Measurements from ENCODE around the gene PGBD5. TPM values are rescaled to one million over a fixed set of nuclear protein-coding genes. Genes with fewer than 3 reads are reported as not detected.

The PGBD5 gene
- total RNA-seq, 2 experiments from 2014 or later: not detected

DNA sequence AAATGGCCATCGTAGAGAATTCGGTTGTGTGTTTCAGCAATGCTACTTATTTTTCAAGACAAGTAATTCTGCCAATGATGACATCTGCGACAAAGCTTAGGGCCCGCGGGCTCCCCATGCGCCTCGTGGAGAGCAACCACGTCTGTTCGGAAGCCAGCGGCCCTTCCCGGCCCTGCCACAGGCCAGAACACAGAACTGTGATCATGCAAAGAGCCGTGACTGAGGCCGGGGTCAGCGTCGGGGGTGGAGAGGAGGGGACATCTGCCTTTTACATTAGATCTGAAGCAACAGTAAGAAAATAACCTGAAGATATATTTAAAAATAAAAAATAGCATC is 103.7 kb downstream of the PGBD5 start:
- no peaks in the 10 kb centered on the region for H3K36me3 ChIP-seq (ENCODE audit: insufficient read depth, low read length)
- no peak overlapping the region for H2AFZ ChIP-seq (ENCODE audit: low read length)
- no peak overlapping the region for H3K4me3 ChIP-seq (ENCODE audit: low read depth, low read length, poor library complexity, severe bottlenecking)
- H3K79me2 ChIP-seq (ENCODE audit: insufficient read depth, low read depth, low read length): no peaks in the 10 kb centered on the region
- ChIA-PET CTCF (ENCODE audit: unreplicated experiment) (no interaction called here), POLR2A (no interaction called here)
- no peak overlapping the region for H3K27ac ChIP-seq (ENCODE audit: low read depth, low read length, poor library complexity, severe bottlenecking)
- intact Hi-C loops (cut with micrococcal nuclease; ENCODE audit: unreplicated experiment): no loop called here
- H3K4me2 ChIP-seq (ENCODE audit: low read length): no peak overlapping the region
- H3K9me3 ChIP-seq (ENCODE audit: low read length): no peaks in the 10 kb centered on the region
- H4K20me1 ChIP-seq (ENCODE audit: insufficient read depth, low read length): no peaks in the 10 kb centered on the region
- no peaks in the 10 kb centered on the region for H3K9me2 ChIP-seq (ENCODE audit: insufficient read depth, low read length)
- TF ChIP-seq EZH2phosphoT487 (IDR thresholded peaks at IDR 0.05; ENCODE audit: borderline replicate concordance, low read depth, low read length): no peak
- TF ChIP-seq, protein P1, sequence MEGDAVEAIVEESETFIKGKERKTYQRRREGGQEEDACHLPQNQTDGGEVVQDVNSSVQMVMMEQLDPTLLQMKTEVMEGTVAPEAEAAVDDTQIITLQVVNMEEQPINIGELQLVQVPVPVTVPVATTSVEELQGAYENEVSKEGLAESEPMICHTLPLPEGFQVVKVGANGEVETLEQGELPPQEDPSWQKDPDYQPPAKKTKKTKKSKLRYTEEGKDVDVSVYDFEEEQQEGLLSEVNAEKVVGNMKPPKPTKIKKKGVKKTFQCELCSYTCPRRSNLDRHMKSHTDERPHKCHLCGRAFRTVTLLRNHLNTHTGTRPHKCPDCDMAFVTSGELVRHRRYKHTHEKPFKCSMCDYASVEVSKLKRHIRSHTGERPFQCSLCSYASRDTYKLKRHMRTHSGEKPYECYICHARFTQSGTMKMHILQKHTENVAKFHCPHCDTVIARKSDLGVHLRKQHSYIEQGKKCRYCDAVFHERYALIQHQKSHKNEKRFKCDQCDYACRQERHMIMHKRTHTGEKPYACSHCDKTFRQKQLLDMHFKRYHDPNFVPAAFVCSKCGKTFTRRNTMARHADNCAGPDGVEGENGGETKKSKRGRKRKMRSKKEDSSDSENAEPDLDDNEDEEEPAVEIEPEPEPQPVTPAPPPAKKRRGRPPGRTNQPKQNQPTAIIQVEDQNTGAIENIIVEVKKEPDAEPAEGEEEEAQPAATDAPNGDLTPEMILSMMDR (conservative IDR thresholded peaks at IDR 0.05; ENCODE audit: low read length): no peak
- no peak for DNase-seq (ENCODE audit: low spot score)
- BruUV-seq (replicated peaks): no TSS peak
- no peaks in the 10 kb centered on the region for H3K4me1 ChIP-seq (ENCODE audit: insufficient read depth, low read length, poor library complexity, severe bottlenecking)

DNA sequence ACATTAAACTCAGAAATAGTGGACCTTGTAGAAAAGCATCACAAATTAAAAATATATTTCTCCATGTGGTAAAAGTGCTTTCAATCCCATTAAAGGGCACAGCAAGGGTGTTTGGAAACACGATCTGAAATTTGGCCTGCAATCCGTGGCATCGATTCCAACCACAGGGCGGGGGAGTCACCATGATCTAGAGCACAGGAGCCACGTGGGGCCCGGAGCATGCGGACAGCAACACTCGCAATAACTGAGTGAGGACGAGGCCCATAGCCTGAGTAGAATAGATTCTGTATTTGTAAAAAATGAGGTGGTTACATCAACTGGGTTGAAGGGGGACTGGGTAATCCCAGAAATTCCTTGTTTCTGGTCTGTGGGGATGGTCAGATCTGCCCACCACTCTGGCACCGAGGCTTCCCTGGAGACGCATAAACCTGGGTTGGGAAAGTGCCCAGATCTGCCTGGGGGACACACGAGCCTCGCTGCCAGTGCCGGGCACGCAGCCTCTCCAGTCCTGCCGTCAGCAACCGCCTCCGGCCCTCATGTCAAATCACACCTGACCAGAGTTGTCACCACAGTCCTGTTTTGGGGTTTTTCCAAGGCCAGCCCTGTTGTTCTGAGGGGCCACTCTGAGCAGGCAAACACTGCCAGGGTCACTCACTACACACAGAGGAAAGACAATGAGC is 104.3 kb downstream of the PGBD5 start:
- CTCF ChIA-PET (ENCODE audit: unreplicated experiment): no interaction called here
- Histone ChIP-seq H3K4me1 (ENCODE audit: insufficient read depth, low read length, poor library complexity, severe bottlenecking) (no peaks in the 10 kb centered on the region), H3K9me3 (ENCODE audit: low read length) (no peaks in the 10 kb centered on the region), H3K4me3 (ENCODE audit: low read depth, low read length, poor library complexity, severe bottlenecking) (no peak overlapping the region), H3K36me3 (ENCODE audit: insufficient read depth, low read length) (no peaks in the 10 kb centered on the region), H3K9me2 (ENCODE audit: insufficient read depth, low read length) (no peaks in the 10 kb centered on the region), H4K20me1 (ENCODE audit: insufficient read depth, low read length) (no peaks in the 10 kb centered on the region), H3K4me2 (ENCODE audit: low read length) (no peak overlapping the region), H2AFZ (ENCODE audit: low read length) (no peak overlapping the region), H3K79me2 (ENCODE audit: insufficient read depth, low read depth, low read length) (no peaks in the 10 kb centered on the region), H3K27ac (ENCODE audit: low read depth, low read length, poor library complexity, severe bottlenecking) (no peak overlapping the region)
- intact Hi-C loops (cut with micrococcal nuclease; ENCODE audit: unreplicated experiment): no loop called here
- no TSS peak for BruUV-seq (replicated peaks)
- POLR2A ChIA-PET: no interaction called here
- no peak for DNase-seq (ENCODE audit: low spot score)
- TF ChIP-seq, protein P1 (conservative IDR thresholded peaks at IDR 0.05; ENCODE audit: low read length): no peak

DNA sequence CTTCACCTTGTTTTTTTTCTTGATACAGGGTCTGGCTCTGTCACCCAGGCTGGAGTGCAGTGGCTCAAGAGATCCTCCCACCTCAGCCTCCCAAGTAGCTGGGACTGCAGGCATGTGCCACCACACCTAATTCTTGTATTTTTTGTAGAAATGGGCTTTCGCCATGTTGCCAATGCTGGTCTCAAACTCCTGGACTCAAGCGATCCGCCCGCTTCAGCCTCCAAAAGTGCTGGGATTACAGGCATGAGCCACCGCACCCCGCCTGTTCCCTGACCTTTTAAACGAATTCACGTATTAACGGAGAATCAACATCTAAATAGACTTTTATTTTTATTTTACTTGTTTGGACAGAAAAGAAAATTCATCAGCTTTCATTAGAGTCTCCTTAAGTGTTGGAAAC is 104.8 kb downstream of the PGBD5 start:
- TF ChIP-seq, protein P1 (conservative IDR thresholded peaks at IDR 0.05; ENCODE audit: low read length): no peak
- TF ChIP-seq EZH2phosphoT487 (IDR thresholded peaks at IDR 0.05; ENCODE audit: borderline replicate concordance, low read depth, low read length): no peak
- Histone ChIP-seq H3K9me2 (ENCODE audit: insufficient read depth, low read length) (no peaks in the 10 kb centered on the region), H2AFZ (ENCODE audit: low read length) (no peak overlapping the region), H3K4me1 (ENCODE audit: insufficient read depth, low read length, poor library complexity, severe bottlenecking) (no peaks in the 10 kb centered on the region), H3K4me3 (ENCODE audit: low read depth, low read length, poor library complexity, severe bottlenecking) (no peak overlapping the region), H3K9me3 (ENCODE audit: low read length) (no peaks in the 10 kb centered on the region), H3K27ac (ENCODE audit: low read depth, low read length, poor library complexity, severe bottlenecking) (no peak overlapping the region), H3K36me3 (ENCODE audit: insufficient read depth, low read length) (no peaks in the 10 kb centered on the region), H3K4me2 (ENCODE audit: low read length) (no peak overlapping the region), H3K79me2 (ENCODE audit: insufficient read depth, low read depth, low read length) (no peaks in the 10 kb centered on the region), H4K20me1 (ENCODE audit: insufficient read depth, low read length) (no peaks in the 10 kb centered on the region)
- intact Hi-C loops (cut with micrococcal nuclease; ENCODE audit: unreplicated experiment): no loop called here
- CTCF ChIA-PET (ENCODE audit: unreplicated experiment): no interaction called here
- POLR2A ChIA-PET: no interaction called here
- DNase-seq (ENCODE audit: low spot score): no peak
- no TSS peak for BruUV-seq (replicated peaks)

All from OCI-LY7 (cell line).